ENCODE results near the gene APP.
"Not testable (repeated sequence)": the region's sequence is repeated elsewhere in the genome, so short reads cannot be mapped to it uniquely, and the experiment has no call there.

The APP gene

GRCh38 chr21:26042181-26042876 lies 128.2 kb downstream of the APP start:
- Histone ChIP-seq H3K9ac (no peak overlapping the region), H4K20me1 (peaks cover 17% of the 10 kb centered on the region), H3K27me3 (no peaks in the 10 kb centered on the region), H3K4me1 (no peaks in the 10 kb centered on the region), H3K36me3 (peaks cover 66% of the 10 kb centered on the region), H3K9me3 (peaks cover 6% of the 10 kb centered on the region; the same call in 1 of the 2 replicates), H3K4me3 (no peak overlapping the region), H3K27ac (no peak overlapping the region), H3K4me2 (no peak overlapping the region)
- TF ChIP-seq Cebpa-rat (IDR thresholded peaks at IDR 0.05) = no peak

- H3K9ac ChIP-seq = no peak overlapping the region
- no peak for TF ChIP-seq Cebpa-rat (IDR thresholded peaks at IDR 0.05)
- H3K27me3 ChIP-seq = no peaks in the 10 kb centered on the region
- H3K4me3 ChIP-seq = no peak overlapping the region
- H3K9me3 ChIP-seq = peaks cover 6% of the 10 kb centered on the region; the same call in 1 of the 2 replicates
- H3K4me1 ChIP-seq = no peaks in the 10 kb centered on the region
- H3K4me2 ChIP-seq = no peak overlapping the region
- H3K27ac ChIP-seq = no peak overlapping the region
- peaks cover 66% of the 10 kb centered on the region for H3K36me3 ChIP-seq
- H4K20me1 ChIP-seq = peaks cover 17% of the 10 kb centered on the region
Measured at GRCh38 chr21:26041431-26042180, 129.0 kb downstream of the APP start.

- Histone ChIP-seq H3K9me3 (peaks cover 10% of the 10 kb centered on the region), H3K27ac (no peak overlapping the region), H3K9ac (no peak overlapping the region), H3K36me3 (peaks cover 71% of the 10 kb centered on the region), H3K27me3 (no peaks in the 10 kb centered on the region), H3K4me3 (no peak overlapping the region), H3K4me2 (no peak overlapping the region), H3K4me1 (no peaks in the 10 kb centered on the region), H4K20me1 (peaks cover 29% of the 10 kb centered on the region)
- no peak for TF ChIP-seq Cebpa-rat (IDR thresholded peaks at IDR 0.05)
Measured at GRCh38 chr21:26036916-26037315, 133.7 kb downstream of the APP start.

GRCh38 chr21:26032263-26032662 lies 138.3 kb downstream of the APP start:
- peaks cover 51% of the 10 kb centered on the region for H4K20me1 ChIP-seq
- no peak for TF ChIP-seq Cebpa-rat (IDR thresholded peaks at IDR 0.05)
- H3K9ac ChIP-seq = no peak overlapping the region
- no peak overlapping the region for H3K4me3 ChIP-seq
- H3K9me3 ChIP-seq = peaks cover 10% of the 10 kb centered on the region
- no peaks in the 10 kb centered on the region for H3K4me1 ChIP-seq
- peaks cover 83% of the 10 kb centered on the region for H3K36me3 ChIP-seq
- H3K4me2 ChIP-seq = no peak overlapping the region
- H3K27me3 ChIP-seq = no peaks in the 10 kb centered on the region
- no peak overlapping the region for H3K27ac ChIP-seq

- TF ChIP-seq Cebpa-rat (IDR thresholded peaks at IDR 0.05) = no peak
- Histone ChIP-seq H4K20me1 (peaks cover 78% of the 10 kb centered on the region), H3K27ac (no peak overlapping the region), H3K4me1 (no peaks in the 10 kb centered on the region), H3K9ac (no peak overlapping the region), H3K36me3 (peaks cover 68% of the 10 kb centered on the region), H3K9me3 (no peaks in the 10 kb centered on the region; the same call in 1 of the 2 replicates), H3K4me3 (no peak overlapping the region), H3K4me2 (no peak overlapping the region), H3K27me3 (no peaks in the 10 kb centered on the region)
Measured at GRCh38 chr21:26028183-26028582, 142.4 kb downstream of the APP start.

GRCh38 chr21:26027696-26028095 lies 142.9 kb downstream of the APP start:
- Histone ChIP-seq H4K20me1 (peaks cover 79% of the 10 kb centered on the region), H3K4me2 (no peak overlapping the region), H3K9ac (no peak overlapping the region), H3K4me1 (no peaks in the 10 kb centered on the region), H3K27ac (no peak overlapping the region), H3K9me3 (no peaks in the 10 kb centered on the region), H3K27me3 (no peaks in the 10 kb centered on the region), H3K36me3 (peaks cover 68% of the 10 kb centered on the region), H3K4me3 (no peak overlapping the region)
- TF ChIP-seq Cebpa-rat (IDR thresholded peaks at IDR 0.05) = no peak

- Histone ChIP-seq H3K9me3 (no peaks in the 10 kb centered on the region), H3K4me2 (no peak overlapping the region), H3K36me3 (peaks cover 71% of the 10 kb centered on the region), H3K4me3 (no peak overlapping the region), H3K4me1 (no peaks in the 10 kb centered on the region), H4K20me1 (peaks cover 75% of the 10 kb centered on the region), H3K27ac (no peak overlapping the region), H3K9ac (no peak overlapping the region), H3K27me3 (no peaks in the 10 kb centered on the region)
- TF ChIP-seq Cebpa-rat (IDR thresholded peaks at IDR 0.05) = no peak
Measured at GRCh38 chr21:26025536-26026512, 144.7 kb downstream of the APP start.

- H3K4me2 ChIP-seq, H3K4me3 ChIP-seq, H3K27me3 ChIP-seq, H3K9me3 ChIP-seq, H3K4me1 ChIP-seq, H3K9ac ChIP-seq, H3K27ac ChIP-seq: not testable (repeated sequence)
- H3K36me3 ChIP-seq = peaks cover 74% of the 10 kb centered on the region
- H4K20me1 ChIP-seq = peaks cover 58% of the 10 kb centered on the region
Measured at GRCh38 chr21:26023406-26023805, 147.2 kb downstream of the APP start.

- peaks cover 78% of the 10 kb centered on the region for H3K36me3 ChIP-seq
- H4K20me1 ChIP-seq = peaks cover 58% of the 10 kb centered on the region
- not testable (repeated sequence) for H3K9me3 ChIP-seq, H3K27me3 ChIP-seq, H3K4me3 ChIP-seq, H3K4me2 ChIP-seq, H3K9ac ChIP-seq, H3K4me1 ChIP-seq, H3K27ac ChIP-seq
Measured at GRCh38 chr21:26022598-26023337, 147.8 kb downstream of the APP start.
